HepG2 (cell line): ENCODE measurements around the gene PPP1R8.

Experiments used
- ADNP ChIP-seq: sonication (generic); formaldehyde crosslinking; IDR thresholded peaks from 2 replicates; pipeline ENCODE4 v1.4.0; 2020; ENCODE audit warnings: missing genetic modification reagents
- ATM ChIP-seq: fragments of 450-650 bp; IDR thresholded peaks from 2 replicates; pipeline ENCODE4 v1.7.1; 2017; ENCODE audit warnings: mild to moderate bottlenecking, borderline replicate concordance
- CC2D1A ChIP-seq: sonication (generic); formaldehyde crosslinking; IDR thresholded peaks from 2 replicates; pipeline ENCODE4 v1.8.1; 2023; ENCODE audit warnings: mild to moderate bottlenecking, missing genetic modification reagents
- CEBPB ChIP-seq: IDR thresholded peaks from 2 replicates; pipeline ENCODE4 v1.6.1; 2011; ENCODE audit warnings: low read depth, low read length, improper control_type of control experiment, borderline replicate concordance
- EP300 ChIP-seq, 3 experiments: sonication (generic) in 1 of 3; formaldehyde crosslinking in 1 of 3; IDR thresholded peaks; 2 replicates each; pipeline versions ENCODE4 v1.5.1 to v1.6.1; 2011 to 2020; ENCODE audit warnings: low read depth in 2 of 3, low read length in 2 of 3, borderline replicate concordance in 1 of 3, improper control_type of control experiment in 1 of 3, mild to moderate bottlenecking in 1 of 3, missing genetic modification reagents in 1 of 3, moderate library complexity in 1 of 3
- KLF6 ChIP-seq: IDR thresholded peaks from 2 replicates; pipeline ENCODE4 v1.8.0; 2016; ENCODE audit warnings: missing biosample characterization, missing genetic modification reagents
- TAF15 ChIP-seq: fragments of 200-400 bp; formaldehyde crosslinking; IDR thresholded peaks from one replicate; pipeline ENCODE4 v1.6.1; 2018; ENCODE audit warnings: mild to moderate bottlenecking, low read depth, low read length; ENCODE audit not compliant: poor library complexity, severe bottlenecking
- ZNF143 ChIP-seq: sonication (generic); formaldehyde crosslinking; IDR thresholded peaks from 2 replicates; pipeline ENCODE4 v1.4.0; 2020; ENCODE audit warnings: missing genetic modification reagents
- ZNF766 ChIP-seq: sonication (generic); formaldehyde crosslinking; IDR thresholded peaks from 2 replicates; pipeline ENCODE4 v1.5.0; 2020; ENCODE audit warnings: missing genetic modification reagents, borderline replicate concordance
- TF ChIP-seq, protein P1 (sequence below): sonication (generic); formaldehyde crosslinking; IDR thresholded peaks from 2 replicates; pipeline ENCODE4 v1.4.0; 2020; ENCODE audit warnings: mild to moderate bottlenecking, low read depth, missing genetic modification reagents
- TF ChIP-seq, protein P2 (sequence below): sonication (generic); formaldehyde crosslinking; IDR thresholded peaks from 2 replicates; pipeline ENCODE4 v1.4.0; 2020; ENCODE audit warnings: missing genetic modification reagents
- TF ChIP-seq, protein P3 (sequence below): sonication (generic); formaldehyde crosslinking; IDR thresholded peaks from 2 replicates; pipeline ENCODE4 v1.4.0; 2020; ENCODE audit warnings: missing genetic modification reagents

DNA sequence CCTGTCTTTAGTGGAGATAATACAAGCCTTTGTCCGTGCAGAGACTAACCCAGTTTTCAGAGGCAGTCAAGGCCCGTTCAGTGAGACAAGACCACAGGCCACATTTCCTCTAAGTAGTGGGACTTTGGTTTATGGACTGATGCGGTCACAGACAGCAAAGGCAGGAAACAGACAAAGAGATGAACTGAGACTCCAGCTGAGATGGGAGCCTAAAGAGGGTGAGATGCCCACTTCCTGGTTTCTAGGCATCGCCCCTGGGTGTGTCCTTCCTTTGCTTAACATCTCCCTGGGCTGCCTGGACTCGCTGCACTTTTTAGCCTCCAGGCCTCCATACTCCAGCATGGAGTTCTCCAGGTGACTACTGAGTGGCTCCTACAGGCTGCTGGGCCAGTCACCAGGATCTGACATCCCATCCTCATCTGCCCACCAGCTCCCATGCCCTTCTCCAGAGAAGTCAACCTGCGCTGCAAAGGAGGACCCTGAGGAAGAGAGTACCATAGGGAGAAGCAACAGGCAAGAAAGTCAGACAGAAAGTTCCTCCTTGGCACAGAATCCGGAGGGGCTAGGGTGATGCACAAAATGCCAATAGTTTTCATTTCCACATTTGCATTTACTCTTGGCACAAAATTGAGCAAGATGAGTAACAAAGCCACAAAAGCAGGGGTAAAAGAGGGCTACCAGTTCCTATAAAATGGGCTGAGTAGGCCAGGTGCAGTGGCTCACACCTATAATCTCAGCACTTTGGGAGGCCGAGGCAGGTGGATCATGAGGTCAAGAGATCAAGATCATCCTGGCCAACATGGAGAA, 56.8 kb downstream of the PPP1R8 start:
- TF ChIP-seq CC2D1A (CRISPR knock-in tag) = no peak
- no peak for TF ChIP-seq KLF6 (CRISPR knock-in tag)
- TF ChIP-seq, protein P1, sequence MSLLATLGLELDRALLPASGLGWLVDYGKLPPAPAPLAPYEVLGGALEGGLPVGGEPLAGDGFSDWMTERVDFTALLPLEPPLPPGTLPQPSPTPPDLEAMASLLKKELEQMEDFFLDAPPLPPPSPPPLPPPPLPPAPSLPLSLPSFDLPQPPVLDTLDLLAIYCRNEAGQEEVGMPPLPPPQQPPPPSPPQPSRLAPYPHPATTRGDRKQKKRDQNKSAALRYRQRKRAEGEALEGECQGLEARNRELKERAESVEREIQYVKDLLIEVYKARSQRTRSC (CRISPR knock-in tag) = no peak
- TF ChIP-seq, protein P2, sequence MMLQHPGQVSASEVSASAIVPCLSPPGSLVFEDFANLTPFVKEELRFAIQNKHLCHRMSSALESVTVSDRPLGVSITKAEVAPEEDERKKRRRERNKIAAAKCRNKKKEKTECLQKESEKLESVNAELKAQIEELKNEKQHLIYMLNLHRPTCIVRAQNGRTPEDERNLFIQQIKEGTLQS = no peak
- no peak for TF ChIP-seq ADNP
- no peak for TF ChIP-seq ZNF766 (CRISPR knock-in tag)
- no peak for TF ChIP-seq TAF15
- no peak for TF ChIP-seq EP300 (IDR thresholded peaks at IDR 0.05; ENCODE audit: low read depth in 2 of 2, low read length in 2 of 2)
- no peak for TF ChIP-seq EP300 (CRISPR knock-in tag; IDR thresholded peaks at IDR 0.05; ENCODE audit: borderline replicate concordance)
- TF ChIP-seq, protein P3, sequence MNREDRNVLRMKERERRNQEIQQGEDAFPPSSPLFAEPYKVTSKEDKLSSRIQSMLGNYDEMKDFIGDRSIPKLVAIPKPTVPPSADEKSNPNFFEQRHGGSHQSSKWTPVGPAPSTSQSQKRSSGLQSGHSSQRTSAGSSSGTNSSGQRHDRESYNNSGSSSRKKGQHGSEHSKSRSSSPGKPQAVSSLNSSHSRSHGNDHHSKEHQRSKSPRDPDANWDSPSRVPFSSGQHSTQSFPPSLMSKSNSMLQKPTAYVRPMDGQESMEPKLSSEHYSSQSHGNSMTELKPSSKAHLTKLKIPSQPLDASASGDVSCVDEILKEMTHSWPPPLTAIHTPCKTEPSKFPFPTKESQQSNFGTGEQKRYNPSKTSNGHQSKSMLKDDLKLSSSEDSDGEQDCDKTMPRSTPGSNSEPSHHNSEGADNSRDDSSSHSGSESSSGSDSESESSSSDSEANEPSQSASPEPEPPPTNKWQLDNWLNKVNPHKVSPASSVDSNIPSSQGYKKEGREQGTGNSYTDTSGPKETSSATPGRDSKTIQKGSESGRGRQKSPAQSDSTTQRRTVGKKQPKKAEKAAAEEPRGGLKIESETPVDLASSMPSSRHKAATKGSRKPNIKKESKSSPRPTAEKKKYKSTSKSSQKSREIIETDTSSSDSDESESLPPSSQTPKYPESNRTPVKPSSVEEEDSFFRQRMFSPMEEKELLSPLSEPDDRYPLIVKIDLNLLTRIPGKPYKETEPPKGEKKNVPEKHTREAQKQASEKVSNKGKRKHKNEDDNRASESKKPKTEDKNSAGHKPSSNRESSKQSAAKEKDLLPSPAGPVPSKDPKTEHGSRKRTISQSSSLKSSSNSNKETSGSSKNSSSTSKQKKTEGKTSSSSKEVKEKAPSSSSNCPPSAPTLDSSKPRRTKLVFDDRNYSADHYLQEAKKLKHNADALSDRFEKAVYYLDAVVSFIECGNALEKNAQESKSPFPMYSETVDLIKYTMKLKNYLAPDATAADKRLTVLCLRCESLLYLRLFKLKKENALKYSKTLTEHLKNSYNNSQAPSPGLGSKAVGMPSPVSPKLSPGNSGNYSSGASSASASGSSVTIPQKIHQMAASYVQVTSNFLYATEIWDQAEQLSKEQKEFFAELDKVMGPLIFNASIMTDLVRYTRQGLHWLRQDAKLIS (CRISPR knock-in tag) = no peak
- no peak for TF ChIP-seq ZNF143
- TF ChIP-seq ATM = no peak
- TF ChIP-seq CEBPB = no peak
